GM12875 (cell line): ENCODE data around the gene PKD1.

ENCODE experiments used
- H3K4me3 ChIP-seq: one replicate; pipeline ENCODE4 v1.5.1; 2011; ENCODE audit warnings: low read depth, low read length, control low read depth
- TF ChIP-seq, protein P1 (sequence below): IDR thresholded peaks from 2 replicates; pipeline ENCODE4 v1.5.1; 2011; ENCODE audit warnings: low read depth, mild to moderate bottlenecking, control low read depth, inconsistent platforms, low read length, moderate library complexity, borderline replicate concordance; ENCODE audit not compliant: insufficient read depth

The PKD1 gene

DNA sequence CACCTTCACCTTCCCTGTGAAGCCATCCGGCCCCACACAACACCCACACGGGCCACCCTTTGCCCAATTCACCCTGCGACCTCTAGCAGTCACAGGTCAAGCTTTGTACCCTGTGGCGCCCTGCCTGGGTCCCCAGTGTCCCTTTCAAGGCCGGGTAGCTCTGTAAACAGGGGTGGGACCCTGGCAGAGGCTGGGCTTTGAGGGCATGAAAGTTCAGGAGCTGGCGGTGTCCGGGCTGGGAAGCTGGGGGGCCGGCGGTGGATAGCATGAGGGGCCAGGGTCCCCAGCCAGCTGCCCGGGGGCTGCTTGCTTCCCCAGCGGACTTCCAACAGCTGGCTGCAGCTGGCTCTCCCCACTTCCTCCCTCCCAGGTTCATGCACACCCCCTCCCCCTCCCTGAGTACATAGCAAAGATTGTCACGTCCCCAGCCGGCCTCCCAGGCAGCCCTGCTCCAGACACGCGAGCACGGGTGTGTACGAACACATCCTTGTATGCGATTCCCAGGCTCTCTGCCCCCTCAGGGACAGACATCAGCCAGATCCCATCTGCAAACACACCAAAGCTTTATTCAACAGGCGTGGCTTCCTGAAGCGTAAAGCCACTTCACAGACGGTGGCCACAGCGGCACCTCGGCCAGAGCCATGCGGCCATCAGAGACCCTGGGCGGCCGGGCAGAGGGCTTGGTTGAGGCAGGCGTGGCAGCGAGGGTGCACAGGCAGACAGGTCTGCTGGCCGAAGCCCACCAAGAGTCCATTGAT is 96.2 kb downstream of the PKD1 start:
- H3K4me3 ChIP-seq = no peak overlapping the region
- TF ChIP-seq, protein P1, sequence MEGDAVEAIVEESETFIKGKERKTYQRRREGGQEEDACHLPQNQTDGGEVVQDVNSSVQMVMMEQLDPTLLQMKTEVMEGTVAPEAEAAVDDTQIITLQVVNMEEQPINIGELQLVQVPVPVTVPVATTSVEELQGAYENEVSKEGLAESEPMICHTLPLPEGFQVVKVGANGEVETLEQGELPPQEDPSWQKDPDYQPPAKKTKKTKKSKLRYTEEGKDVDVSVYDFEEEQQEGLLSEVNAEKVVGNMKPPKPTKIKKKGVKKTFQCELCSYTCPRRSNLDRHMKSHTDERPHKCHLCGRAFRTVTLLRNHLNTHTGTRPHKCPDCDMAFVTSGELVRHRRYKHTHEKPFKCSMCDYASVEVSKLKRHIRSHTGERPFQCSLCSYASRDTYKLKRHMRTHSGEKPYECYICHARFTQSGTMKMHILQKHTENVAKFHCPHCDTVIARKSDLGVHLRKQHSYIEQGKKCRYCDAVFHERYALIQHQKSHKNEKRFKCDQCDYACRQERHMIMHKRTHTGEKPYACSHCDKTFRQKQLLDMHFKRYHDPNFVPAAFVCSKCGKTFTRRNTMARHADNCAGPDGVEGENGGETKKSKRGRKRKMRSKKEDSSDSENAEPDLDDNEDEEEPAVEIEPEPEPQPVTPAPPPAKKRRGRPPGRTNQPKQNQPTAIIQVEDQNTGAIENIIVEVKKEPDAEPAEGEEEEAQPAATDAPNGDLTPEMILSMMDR = no peak
